Suppressor macrophage (primary cell): ENCODE results near the gene URB1.
"Not testable (repeated sequence)": the region's sequence is repeated elsewhere in the genome, so short reads cannot be mapped to it uniquely, and the experiment has no call there.

Experiments used
- DNase-seq, 4 experiments: peaks; one replicate each; pipeline ENCODE4 v3.0.0-alpha.2; 2020 to 2022

The URB1 gene

GRCh38 chr21:32372755-32373154 is 20.1 kb downstream of the URB1 start:
- DNase-seq = no peak

- peak; percentile 60 to 83 (median 72) for DNase-seq
Observed at GRCh38 chr21:32371913-32372314, 20.9 kb downstream of the URB1 start.

- peak in 2 of 4 experiments; percentile 20 to 50 for DNase-seq
Observed at GRCh38 chr21:32370998-32371766, 21.6 kb downstream of the URB1 start.

GRCh38 chr21:32368961-32369360 is 23.9 kb downstream of the URB1 start:
- DNase-seq = not testable (repeated sequence)

GRCh38 chr21:32368386-32368785 is 24.4 kb downstream of the URB1 start:
- DNase-seq = no peak

GRCh38 chr21:32367158-32367557 is 25.7 kb downstream of the URB1 start:
- no peak for DNase-seq

- no peak for DNase-seq
Observed at GRCh38 chr21:32366191-32366590, 26.6 kb downstream of the URB1 start.

GRCh38 chr21:32364796-32365195 is 28.0 kb downstream of the URB1 start:
- DNase-seq = no peak

GRCh38 chr21:32364387-32364786 is 28.4 kb downstream of the URB1 start:
- DNase-seq = no peak

- no peak for DNase-seq
Observed at GRCh38 chr21:32360401-32360975, 32.3 kb downstream of the URB1 start.

GRCh38 chr21:32359719-32360260 is 33.0 kb downstream of the URB1 start:
- DNase-seq = peak in 1 of 4 experiments; percentile 3

GRCh38 chr21:32356874-32357395 is 35.9 kb downstream of the URB1 start:
- DNase-seq = no peak

- no peak for DNase-seq
Observed at GRCh38 chr21:32353002-32353711, 39.7 kb downstream of the URB1 start.

GRCh38 chr21:32352526-32352925 is 40.3 kb downstream of the URB1 start:
- no peak for DNase-seq

GRCh38 chr21:32351428-32351827 is 41.4 kb downstream of the URB1 start:
- no peak for DNase-seq

- DNase-seq = no peak
Observed at GRCh38 chr21:32350981-32351380, 41.8 kb downstream of the URB1 start.

- no peak for DNase-seq
Observed at GRCh38 chr21:32350211-32350980, 42.4 kb downstream of the URB1 start.

- DNase-seq = no peak
Observed at GRCh38 chr21:32349333-32349944, 43.4 kb downstream of the URB1 start.

GRCh38 chr21:32348604-32349332 is 44.0 kb downstream of the URB1 start:
- DNase-seq = no peak

GRCh38 chr21:32347977-32348376 is 44.8 kb downstream of the URB1 start:
- no peak for DNase-seq

- no peak for DNase-seq
Observed at GRCh38 chr21:32347351-32347750, 45.5 kb downstream of the URB1 start.
